Skeletal muscle tissue (tissue), 4 donors: ENCODE measurements around the gene SLC38A5. TPM values are rescaled to one million over a fixed set of nuclear protein-coding genes. Genes with fewer than 3 reads are reported as not detected.

ENCODE experiments used
- H3K27ac ChIP-seq: one replicate; pipeline ENCODE4 v1.7.0; 2013; ENCODE audit warnings: mild to moderate bottlenecking, low read depth, low read length, inconsistent platforms
- H3K27me3 ChIP-seq, 3 donors: one replicate each; pipeline ENCODE4 v1.7.0; 2013; ENCODE audit warnings: low read length in 3 of 3; ENCODE audit not compliant: control insufficient read depth in 3 of 3, insufficient read depth in 3 of 3
- H3K36me3 ChIP-seq, 3 donors: one replicate each; pipeline ENCODE4 v1.7.0; 2013; ENCODE audit warnings: low read length in 3 of 3; ENCODE audit not compliant: control insufficient read depth in 3 of 3, insufficient read depth in 3 of 3
- H3K4me1 ChIP-seq, 3 donors: one replicate each; pipeline ENCODE4 v1.7.0; 2013; ENCODE audit warnings: low read length in 3 of 3, mild to moderate bottlenecking in 3 of 3; ENCODE audit not compliant: control insufficient read depth in 3 of 3, insufficient read depth in 3 of 3
- H3K4me3 ChIP-seq, 3 donors: one replicate each; pipeline ENCODE4 v1.7.0; 2013; ENCODE audit warnings: low read length in 3 of 3
- H3K9ac ChIP-seq, 3 donors: one replicate each; pipeline ENCODE4 v1.7.0; 2013; ENCODE audit warnings: low read length in 3 of 3, mild to moderate bottlenecking in 3 of 3, moderate library complexity in 2 of 3, low read depth in 1 of 3
- H3K9me3 ChIP-seq, 3 donors: one replicate each; pipeline ENCODE4 v1.7.0; 2013; ENCODE audit warnings: low read length in 3 of 3; ENCODE audit not compliant: control insufficient read depth in 3 of 3
- total RNA-seq: library from RNA; depleted of rRNA; stranded (reverse); fragments of >200 nt; gene quantifications from one replicate; pipeline ENCODE4 v1.2.3, GENCODE V29; 2014
- donor health status: Osteomylitis.

Gene SLC38A5
- total RNA-seq, 1 donor from 2014 or later = 6.3 TPM

- Histone ChIP-seq H3K27me3 (no peaks in the 10 kb centered on the region), H3K27ac (no peak overlapping the region), H3K9me3 (no peaks in the 10 kb centered on the region), H3K4me3 (no peak overlapping the region), H3K36me3 (no peaks in the 10 kb centered on the region), H3K4me1 (peaks cover 0 to 6% (median 5%) of the 10 kb centered on the region in 3 donors), H3K9ac (no peak overlapping the region)
These were observed 3.0 kb upstream of the SLC38A5 start for GRCh38 chrX:48472851-48473703.

- H3K27ac ChIP-seq = no peak overlapping the region
These were observed 2.2 kb upstream of the SLC38A5 start for GRCh38 chrX:48472225-48472624.

GRCh38 chrX:48471504-48471903 is 1.4 kb upstream of the SLC38A5 start:
- Histone ChIP-seq H3K9me3 (no peaks in the 10 kb centered on the region), H3K27ac (no peak overlapping the region), H3K36me3 (no peaks in the 10 kb centered on the region), H3K4me1 (peaks cover 2 to 6% (median 3%) of the 10 kb centered on the region in 3 donors), H3K9ac (no peak overlapping the region), H3K27me3 (peaks cover 0 to 8% (median 0%) of the 10 kb centered on the region in 3 donors), H3K4me3 (no peak overlapping the region)

More at GRCh38 chrX:48472225-48472624, 2.2 kb upstream of the SLC38A5 start:
- Histone ChIP-seq H3K9me3 (no peaks in the 10 kb centered on the region), H3K4me1 (peaks cover 5 to 6% (median 6%) of the 10 kb centered on the region in 3 donors), H3K9ac (no peak overlapping the region), H3K27me3 (peaks cover 0 to 6% (median 0%) of the 10 kb centered on the region in 3 donors), H3K4me3 (no peak overlapping the region), H3K36me3 (no peaks in the 10 kb centered on the region)

GRCh38 chrX:48470833-48471118 is 716 bp upstream of the SLC38A5 start:
- Histone ChIP-seq H3K4me3 (no peak overlapping the region), H3K27me3 (peaks cover 0 to 8% (median 0%) of the 10 kb centered on the region in 3 donors), H3K9ac (no peak overlapping the region), H3K27ac (no peak overlapping the region), H3K36me3 (no peaks in the 10 kb centered on the region), H3K4me1 (peaks cover 2 to 6% (median 3%) of the 10 kb centered on the region in 3 donors), H3K9me3 (no peaks in the 10 kb centered on the region)

- H3K36me3 ChIP-seq = no peaks in the 10 kb centered on the region
- H3K9ac ChIP-seq = no peak overlapping the region
- H3K27me3 ChIP-seq = peaks cover 0 to 14% (median 0%) of the 10 kb centered on the region in 3 donors
- no peak overlapping the region for H3K27ac ChIP-seq
- H3K4me3 ChIP-seq = peak overlapping the region in 1 of 3 donors; percentile 14
- peaks cover 0 to 6% (median 0%) of the 10 kb centered on the region in 3 donors for H3K4me1 ChIP-seq
- no peaks in the 10 kb centered on the region for H3K9me3 ChIP-seq
These were observed 1.1 kb downstream of the SLC38A5 start for GRCh38 chrX:48468693-48469691.

GRCh38 chrX:48468247-48468671 is 1.8 kb downstream of the SLC38A5 start:
- no peak overlapping the region for H3K9ac ChIP-seq
- H3K36me3 ChIP-seq = no peaks in the 10 kb centered on the region
- no peaks in the 10 kb centered on the region for H3K9me3 ChIP-seq
- H3K4me1 ChIP-seq = peaks cover 0 to 6% (median 0%) of the 10 kb centered on the region in 3 donors
- H3K4me3 ChIP-seq = peak overlapping the region in 1 of 3 donors; percentile 14
- H3K27me3 ChIP-seq = peaks cover 0 to 14% (median 0%) of the 10 kb centered on the region in 3 donors
- H3K27ac ChIP-seq = no peak overlapping the region

- no peaks in the 10 kb centered on the region for H3K9me3 ChIP-seq
- peaks cover 0 to 14% (median 0%) of the 10 kb centered on the region in 3 donors for H3K27me3 ChIP-seq
- no peak overlapping the region for H3K27ac ChIP-seq
- peaks cover 0 to 6% (median 0%) of the 10 kb centered on the region in 3 donors for H3K4me1 ChIP-seq
- no peak overlapping the region for H3K9ac ChIP-seq
- no peaks in the 10 kb centered on the region for H3K36me3 ChIP-seq
- no peak overlapping the region for H3K4me3 ChIP-seq
These were observed 2.7 kb downstream of the SLC38A5 start for GRCh38 chrX:48467281-48467761.

GRCh38 chrX:48466696-48467095 is 3.4 kb downstream of the SLC38A5 start:
- H3K36me3 ChIP-seq = no peaks in the 10 kb centered on the region
- no peak overlapping the region for H3K9ac ChIP-seq
- peaks cover 0 to 14% (median 0%) of the 10 kb centered on the region in 3 donors for H3K27me3 ChIP-seq
- H3K9me3 ChIP-seq = no peaks in the 10 kb centered on the region
- H3K4me1 ChIP-seq = peaks cover 0 to 6% (median 0%) of the 10 kb centered on the region in 3 donors
- H3K4me3 ChIP-seq = no peak overlapping the region
- no peak overlapping the region for H3K27ac ChIP-seq

GRCh38 chrX:48465336-48465933 is 4.6 kb downstream of the SLC38A5 start:
- H3K27me3 ChIP-seq = peaks cover 0 to 14% (median 0%) of the 10 kb centered on the region in 3 donors
- H3K36me3 ChIP-seq = no peaks in the 10 kb centered on the region
- H3K4me1 ChIP-seq = peaks cover 0 to 6% (median 0%) of the 10 kb centered on the region in 3 donors
- no peak overlapping the region for H3K27ac ChIP-seq
- no peaks in the 10 kb centered on the region for H3K9me3 ChIP-seq
- no peak overlapping the region for H3K4me3 ChIP-seq
- H3K9ac ChIP-seq = no peak overlapping the region
